ENCODE measurements around the gene GMDS. TPM values are rescaled to one million over a fixed set of nuclear protein-coding genes. Genes with fewer than 3 reads are reported as not detected.

The GMDS gene
- total RNA-seq, 1 donor from 2014 or later: 17.9 TPM

DNA sequence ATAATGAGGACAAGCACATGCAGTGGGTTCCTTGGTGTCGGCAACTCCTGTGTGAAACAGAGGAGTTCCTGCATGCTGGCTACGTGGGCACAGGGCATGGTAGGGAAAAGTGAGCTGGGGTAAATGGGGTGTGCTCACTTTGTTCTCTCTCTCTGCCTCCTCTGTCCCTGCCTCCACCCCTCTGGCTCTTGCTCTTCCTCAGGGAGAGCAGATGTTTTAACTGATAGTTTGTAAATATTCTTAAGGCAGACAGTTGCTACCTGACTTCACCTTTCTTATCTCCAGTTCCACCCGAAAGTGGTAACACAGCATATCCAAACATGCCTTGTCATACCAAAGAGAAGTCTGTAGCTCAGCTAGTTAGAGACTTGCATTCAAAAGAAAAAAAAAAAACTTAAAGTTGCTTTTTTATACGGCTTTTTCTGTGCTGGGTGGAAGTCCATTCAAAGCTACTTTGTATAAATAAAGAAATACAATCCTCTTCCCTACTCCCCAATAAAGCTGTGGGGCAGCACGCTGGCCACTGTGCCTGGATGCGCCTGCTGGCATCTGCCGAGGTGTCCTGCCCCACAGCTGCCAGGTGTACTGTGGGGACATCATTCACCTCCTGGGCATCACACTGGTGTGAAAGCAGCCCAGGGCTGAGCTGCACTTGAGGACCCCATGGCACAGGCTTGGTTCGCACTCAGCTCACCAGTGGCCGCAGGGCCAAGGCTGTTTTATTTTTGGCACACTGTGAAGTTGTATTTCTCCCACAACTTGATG is 542.1 kb downstream of the GMDS start:
- TF ChIP-seq, protein P1, sequence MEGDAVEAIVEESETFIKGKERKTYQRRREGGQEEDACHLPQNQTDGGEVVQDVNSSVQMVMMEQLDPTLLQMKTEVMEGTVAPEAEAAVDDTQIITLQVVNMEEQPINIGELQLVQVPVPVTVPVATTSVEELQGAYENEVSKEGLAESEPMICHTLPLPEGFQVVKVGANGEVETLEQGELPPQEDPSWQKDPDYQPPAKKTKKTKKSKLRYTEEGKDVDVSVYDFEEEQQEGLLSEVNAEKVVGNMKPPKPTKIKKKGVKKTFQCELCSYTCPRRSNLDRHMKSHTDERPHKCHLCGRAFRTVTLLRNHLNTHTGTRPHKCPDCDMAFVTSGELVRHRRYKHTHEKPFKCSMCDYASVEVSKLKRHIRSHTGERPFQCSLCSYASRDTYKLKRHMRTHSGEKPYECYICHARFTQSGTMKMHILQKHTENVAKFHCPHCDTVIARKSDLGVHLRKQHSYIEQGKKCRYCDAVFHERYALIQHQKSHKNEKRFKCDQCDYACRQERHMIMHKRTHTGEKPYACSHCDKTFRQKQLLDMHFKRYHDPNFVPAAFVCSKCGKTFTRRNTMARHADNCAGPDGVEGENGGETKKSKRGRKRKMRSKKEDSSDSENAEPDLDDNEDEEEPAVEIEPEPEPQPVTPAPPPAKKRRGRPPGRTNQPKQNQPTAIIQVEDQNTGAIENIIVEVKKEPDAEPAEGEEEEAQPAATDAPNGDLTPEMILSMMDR (conservative IDR thresholded peaks at IDR 0.05; ENCODE audit: low read depth, low read length): no peak
- DNase-seq (ENCODE audit: low read depth): no peak

DNA sequence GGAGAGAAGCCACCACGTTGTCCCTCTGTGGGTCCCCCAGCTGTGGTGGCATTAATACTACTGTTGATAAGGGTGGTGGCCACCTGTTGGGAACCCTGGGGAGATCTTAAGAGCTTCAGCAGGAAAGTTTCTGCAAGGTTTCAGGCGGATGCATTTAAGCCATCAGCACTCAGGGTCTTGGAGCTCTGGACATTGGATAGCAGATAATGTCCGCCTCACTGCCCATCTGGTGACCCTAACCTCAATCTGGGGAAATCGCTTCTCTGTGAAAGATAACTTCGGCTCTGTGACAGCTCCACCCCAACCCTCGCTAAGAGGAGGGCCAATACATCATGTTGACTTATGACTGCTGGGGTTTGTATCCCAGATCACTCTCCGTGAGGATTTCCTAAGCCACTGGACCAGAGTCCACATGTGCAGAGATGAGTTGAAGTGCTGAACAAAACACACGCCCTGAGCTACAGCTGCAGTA is 542.8 kb downstream of the GMDS start:
- TF ChIP-seq, protein P1 (conservative IDR thresholded peaks at IDR 0.05; ENCODE audit: low read depth, low read length): no peak
- DNase-seq (ENCODE audit: low read depth): no peak
- no peak overlapping the region for H3K4me3 ChIP-seq (ENCODE audit: low read depth, low read length)

More for the DNA sequence above, 542.1 kb downstream of the GMDS start:
- no peak overlapping the region for H3K4me3 ChIP-seq (ENCODE audit: low read depth, low read length)

DNA sequence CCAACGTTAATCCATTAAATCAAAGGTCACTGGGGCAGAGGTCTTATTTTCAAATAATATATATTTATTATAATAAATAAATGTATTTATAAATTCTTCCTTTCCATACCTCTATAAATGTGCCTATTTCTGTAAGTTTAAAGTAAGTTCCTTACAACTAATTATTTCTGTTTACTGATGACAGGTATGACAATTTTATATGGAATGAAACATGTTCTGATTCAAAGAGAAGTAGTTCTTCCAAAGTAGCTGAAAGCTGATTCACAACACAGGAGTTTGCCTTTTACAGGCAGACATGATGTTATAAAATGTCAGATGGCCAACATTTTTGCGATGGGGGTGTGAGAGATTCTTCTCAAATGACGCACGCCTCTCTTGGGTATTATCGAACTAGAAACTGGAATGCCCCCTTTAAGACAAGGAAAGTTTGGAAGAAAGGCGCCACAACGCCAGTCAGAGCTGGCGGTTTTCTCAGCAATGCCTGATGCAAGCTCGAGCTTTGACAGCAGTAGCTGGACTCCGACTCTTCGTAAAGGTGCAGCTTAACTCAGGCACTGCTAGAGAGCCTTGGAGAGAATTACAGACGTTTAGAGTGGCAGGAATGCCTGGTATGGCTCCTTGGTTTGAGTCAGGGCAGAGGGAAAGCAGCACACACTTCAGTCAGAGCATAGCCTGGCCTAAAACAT is 543.6 kb downstream of the GMDS start:
- TF ChIP-seq, protein P1 (conservative IDR thresholded peaks at IDR 0.05; ENCODE audit: low read depth, low read length): no peak
- peak; percentile 31 for DNase-seq (ENCODE audit: low read depth)
- H3K4me3 ChIP-seq (ENCODE audit: low read depth, low read length): no peak overlapping the region

DNA sequence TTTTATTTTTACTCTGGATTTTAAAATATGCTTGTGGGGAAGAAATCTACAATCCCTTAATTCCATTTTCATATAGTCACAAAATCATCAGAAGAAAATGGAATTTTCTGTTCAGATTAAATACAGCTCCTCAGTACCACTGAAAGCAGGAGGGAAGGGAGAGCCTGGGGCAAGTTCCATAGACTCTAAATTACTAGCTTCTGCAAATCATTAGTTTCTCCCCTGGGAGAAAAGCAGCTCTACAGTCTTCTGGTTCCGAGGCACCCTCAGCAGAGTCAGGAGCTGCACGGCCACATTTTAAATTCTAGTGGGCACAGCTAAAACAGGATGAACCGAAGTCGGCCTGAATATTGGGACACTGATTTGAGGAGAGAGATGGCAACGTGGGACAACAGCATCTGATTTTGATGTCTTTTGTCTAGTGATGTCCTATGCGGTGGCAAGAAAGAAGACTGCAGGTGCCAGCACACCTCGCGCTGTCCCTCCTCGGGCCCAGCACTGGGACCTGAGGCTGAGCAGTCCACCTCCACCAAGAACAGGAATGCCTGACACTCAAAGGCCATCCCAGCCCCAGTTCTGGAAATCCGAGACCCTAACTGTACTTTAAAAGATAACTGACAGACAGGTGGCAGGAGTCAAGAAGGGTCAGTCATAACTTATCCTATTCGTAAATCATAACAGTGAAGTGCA is 545.0 kb downstream of the GMDS start:
- DNase-seq (ENCODE audit: low read depth): no peak
- no peak overlapping the region for H3K4me3 ChIP-seq (ENCODE audit: low read depth, low read length)
- TF ChIP-seq, protein P1 (conservative IDR thresholded peaks at IDR 0.05; ENCODE audit: low read depth, low read length): no peak

DNA sequence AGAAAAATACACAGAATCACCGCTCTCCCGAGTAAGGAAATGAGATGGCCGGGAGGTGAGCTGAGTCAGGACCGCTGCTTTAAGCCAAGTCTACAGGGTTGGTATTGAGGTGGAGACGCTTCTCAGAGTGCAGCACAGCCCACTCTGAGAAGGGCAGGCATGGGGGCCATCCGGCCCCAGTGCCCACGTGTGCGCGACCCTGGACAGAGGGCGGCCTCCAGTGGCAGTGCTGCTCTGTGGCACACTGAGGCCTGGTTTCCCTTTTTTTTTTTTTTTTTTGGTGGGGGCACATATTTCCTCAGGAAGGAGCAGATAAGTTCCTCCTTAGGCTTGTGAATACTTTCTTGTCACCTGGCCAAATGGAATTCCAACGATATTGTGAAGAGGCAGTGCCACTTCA is 546.9 kb downstream of the GMDS start:
- H3K4me3 ChIP-seq (ENCODE audit: low read depth, low read length): no peak overlapping the region
- DNase-seq (ENCODE audit: low read depth): no peak
- TF ChIP-seq, protein P1 (conservative IDR thresholded peaks at IDR 0.05; ENCODE audit: low read depth, low read length): no peak

DNA sequence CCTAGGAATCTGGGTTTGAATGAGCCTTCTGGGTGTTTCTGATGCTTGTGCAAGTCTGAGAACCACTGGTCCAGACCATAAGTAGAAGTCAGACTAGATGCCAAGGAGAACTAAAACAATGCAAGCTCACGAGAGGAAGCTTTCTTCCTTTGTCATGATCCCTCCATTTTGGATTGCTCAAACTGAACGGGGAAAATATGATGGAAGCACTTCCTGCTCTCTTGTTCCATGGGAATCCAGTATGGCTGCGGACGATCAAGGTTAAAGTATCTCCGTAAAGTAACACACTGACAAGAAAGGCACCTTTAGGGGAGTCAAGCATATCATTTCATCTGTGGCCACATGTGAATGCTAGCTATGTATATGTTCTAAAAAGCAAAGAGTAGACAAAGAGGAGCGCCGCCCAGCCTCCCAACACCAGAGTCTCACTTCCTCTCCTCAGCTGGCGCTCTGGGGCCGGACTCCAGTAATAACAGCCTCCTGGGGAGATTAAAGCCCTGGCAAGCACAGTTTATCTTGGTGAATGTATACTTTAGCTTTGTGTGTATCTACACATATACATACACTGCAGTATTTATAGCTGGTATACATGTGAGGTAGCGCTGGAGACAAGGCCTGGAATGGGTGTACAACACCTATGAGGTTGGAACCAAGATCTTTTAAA is 547.6 kb downstream of the GMDS start:
- H3K4me3 ChIP-seq (ENCODE audit: low read depth, low read length): no peak overlapping the region
- TF ChIP-seq, protein P1 (conservative IDR thresholded peaks at IDR 0.05; ENCODE audit: low read depth, low read length): no peak
- no peak for DNase-seq (ENCODE audit: low read depth)
